ENCODE data around the gene USP13. TPM values are rescaled to one million over a fixed set of nuclear protein-coding genes. Genes with fewer than 3 reads are reported as not detected.

Gene USP13
- 10 to 100 TPM; 11.9 to 12.5 TPM for total RNA-seq

- H3K4me1 Mint-ChIP-seq (ENCODE audit: low read depth) = peaks cover 25% of the 10 kb centered on the region
- H3K36me3 Mint-ChIP-seq = peaks cover 3% of the 10 kb centered on the region
- peak within 1 kb of the TSS; percentile 90 for H3K4me3 Mint-ChIP-seq
- DNase-seq = peak; percentile 72
- intact Hi-C loops (cut with micrococcal nuclease) = loop anchor here (1.0 to 10.0 kb wide), 7 partner anchors 43 to 1336 kb away; partner anchors contain the start of genes ACTL6A, DNAJC19, FXR1 and TTC14
- ChIA-PET CTCF (interaction anchor here (0.7 to 1.4 kb wide), 2 partner anchors 9 to 48 kb away, joined by 3 read pairs; partner anchors contain the start of genes MRPL47 and NDUFB5), POLR2A (interaction anchor here (0.6 to 1.3 kb wide), 4 partner anchors 9 to 843 kb away, joined by 3 to 5 read pairs (median 4); partner anchors contain the start of gene NDUFB5)
- H3K27ac Mint-ChIP-seq = peak within 1 kb of the TSS; percentile 71
- H3K9me3 Mint-ChIP-seq = no peaks in the 10 kb centered on the region
- H3K27me3 Mint-ChIP-seq = peaks cover 1% of the 10 kb centered on the region
Measured at GRCh38 chr3:179652447-179653095, at the start of gene USP13. Gene USP13, plus strand, starts transcription at chr3:179653040. Its CDS starts 186 bp downstream, at chr3:179653226.

GRCh38 chr3:179603321-179603720 lies 49.5 kb upstream of the USP13 start:
- no peak for DNase-seq
- H3K36me3 Mint-ChIP-seq = peaks cover 36% of the 10 kb centered on the region
- H3K4me1 Mint-ChIP-seq (ENCODE audit: low read depth) = peaks cover 33% of the 10 kb centered on the region
- POLR2A ChIA-PET = interaction anchor here (0.6 kb wide), 1 partner anchor 13 kb away, joined by 4 read pairs; no protein-coding TSS in a partner anchor
- H3K9me3 Mint-ChIP-seq = no peaks in the 10 kb centered on the region
- CTCF ChIA-PET = no interaction called here
- H3K27ac Mint-ChIP-seq = no peak overlapping the region
- peak overlapping the region; percentile 99 for H3K4me3 Mint-ChIP-seq
- intact Hi-C loops (cut with micrococcal nuclease) = no loop called here
- no peaks in the 10 kb centered on the region for H3K27me3 Mint-ChIP-seq

- no peak for DNase-seq
- intact Hi-C loops (cut with micrococcal nuclease) = loop anchor here (1.0 kb wide), 4 partner anchors 42 to 457 kb away; partner anchors contain the start of genes ACTL6A, MFN1 and ZNF639
- Mint-ChIP-seq H3K27me3 (no peaks in the 10 kb centered on the region), H3K9me3 (no peaks in the 10 kb centered on the region), H3K27ac (peak overlapping the region; percentile 98), H3K36me3 (peaks cover 33% of the 10 kb centered on the region), H3K4me3 (peak overlapping the region; percentile 99), H3K4me1 (ENCODE audit: low read depth) (peaks cover 35% of the 10 kb centered on the region)
- POLR2A ChIA-PET = interaction anchor here (0.6 kb wide), 1 partner anchor 13 kb away, joined by 4 read pairs; no protein-coding TSS in a partner anchor
- CTCF ChIA-PET = no interaction called here
Measured at GRCh38 chr3:179603831-179604230, 49.0 kb upstream of the USP13 start.

- Mint-ChIP-seq H3K4me1 (ENCODE audit: low read depth) (peaks cover 40% of the 10 kb centered on the region), H3K4me3 (peak within 1 kb of the TSS; percentile 99), H3K27ac (peak within 1 kb of the TSS; percentile 98), H3K27me3 (no peaks in the 10 kb centered on the region), H3K9me3 (no peaks in the 10 kb centered on the region), H3K36me3 (peaks cover 32% of the 10 kb centered on the region)
- peak; percentile 96 for DNase-seq
- ChIA-PET POLR2A (interaction anchor here (0.6 to 1.4 kb wide), 4 partner anchors 40 to 50 kb away, joined by 3 to 8 read pairs (median 6); partner anchors contain the start of gene ACTL6A), CTCF (interaction anchor here (1.1 to 1.3 kb wide), 2 partner anchors 48 to 589 kb away, joined by 3 read pairs; partner anchors contain the start of gene USP13)
- intact Hi-C loops (cut with micrococcal nuclease) = loop anchor here (1.0 to 5.0 kb wide), 5 partner anchors 42 to 1383 kb away; partner anchors contain the start of genes ACTL6A, DNAJC19, MFN1 and ZNF639
Measured at GRCh38 chr3:179604321-179605078, 48.3 kb upstream of the USP13 start, which contains the start of the genes MRPL47 and NDUFB5. Gene MRPL47, minus strand, starts transcription at chr3:179604638. Its CDS starts 14 bp downstream, at chr3:179604624. Gene NDUFB5, plus strand, starts transcription at chr3:179604794. Its CDS starts 22 bp downstream, at chr3:179604816.

- H3K36me3 Mint-ChIP-seq = peaks cover 21% of the 10 kb centered on the region
- no peaks in the 10 kb centered on the region for H3K27me3 Mint-ChIP-seq
- no peaks in the 10 kb centered on the region for H3K9me3 Mint-ChIP-seq
- intact Hi-C loops (cut with micrococcal nuclease) = loop anchor here (5.0 kb wide), 1 partner anchor 1381 kb away; the partner anchor contains the start of gene DNAJC19
- H3K4me1 Mint-ChIP-seq (ENCODE audit: low read depth) = peaks cover 48% of the 10 kb centered on the region
- peak overlapping the region; percentile 35 for H3K4me3 Mint-ChIP-seq
- no peak for DNase-seq
- H3K27ac Mint-ChIP-seq = peak overlapping the region; percentile 70
- ChIA-PET POLR2A (no interaction called here), CTCF (interaction anchor here (1.8 kb wide), 1 partner anchor 44 kb away, joined by 7 read pairs; no protein-coding TSS in a partner anchor)
Measured at GRCh38 chr3:179606534-179607085, 46.2 kb upstream of the USP13 start.

GRCh38 chr3:179608931-179609720 lies 43.7 kb upstream of the USP13 start:
- peaks cover 21% of the 10 kb centered on the region for H3K36me3 Mint-ChIP-seq
- H3K4me3 Mint-ChIP-seq = peak overlapping the region; percentile 67
- H3K27ac Mint-ChIP-seq = peak overlapping the region; percentile 96
- peak; percentile 62 for DNase-seq
- H3K27me3 Mint-ChIP-seq = no peaks in the 10 kb centered on the region
- POLR2A ChIA-PET = interaction anchor here (1.0 to 1.4 kb wide), 3 partner anchors 18 to 43 kb away, joined by 3 to 4 read pairs (median 3); partner anchors contain the start of gene USP13
- H3K9me3 Mint-ChIP-seq = no peaks in the 10 kb centered on the region
- CTCF ChIA-PET = interaction anchor here (1.0 kb wide), 1 partner anchor 41 kb away, joined by 3 read pairs; no protein-coding TSS in a partner anchor
- peaks cover 50% of the 10 kb centered on the region for H3K4me1 Mint-ChIP-seq (ENCODE audit: low read depth)
- intact Hi-C loops (cut with micrococcal nuclease) = loop anchor here (1.0 to 5.0 kb wide), 6 partner anchors 35 to 1378 kb away; partner anchors contain the start of genes ACTL6A, DNAJC19 and TTC14

- H3K27me3 Mint-ChIP-seq = no peaks in the 10 kb centered on the region
- no peak overlapping the region for H3K4me3 Mint-ChIP-seq
- H3K27ac Mint-ChIP-seq = peak overlapping the region; percentile 44
- H3K4me1 Mint-ChIP-seq (ENCODE audit: low read depth) = peaks cover 46% of the 10 kb centered on the region
- no peaks in the 10 kb centered on the region for H3K9me3 Mint-ChIP-seq
- ChIA-PET POLR2A (no interaction called here), CTCF (no interaction called here)
- no peak for DNase-seq
- peaks cover 17% of the 10 kb centered on the region for H3K36me3 Mint-ChIP-seq
- intact Hi-C loops (cut with micrococcal nuclease) = no loop called here
Measured at GRCh38 chr3:179610066-179610465, 42.8 kb upstream of the USP13 start.

GRCh38 chr3:179613807-179614206 lies 39.0 kb upstream of the USP13 start:
- ChIA-PET CTCF (no interaction called here), POLR2A (no interaction called here)
- peaks cover 21% of the 10 kb centered on the region for H3K36me3 Mint-ChIP-seq
- peaks cover 24% of the 10 kb centered on the region for H3K4me1 Mint-ChIP-seq (ENCODE audit: low read depth)
- no peak overlapping the region for H3K4me3 Mint-ChIP-seq
- H3K27me3 Mint-ChIP-seq = no peaks in the 10 kb centered on the region
- no peaks in the 10 kb centered on the region for H3K9me3 Mint-ChIP-seq
- no peak overlapping the region for H3K27ac Mint-ChIP-seq
- DNase-seq = no peak
- intact Hi-C loops (cut with micrococcal nuclease) = no loop called here

- intact Hi-C loops (cut with micrococcal nuclease) = no loop called here
- H3K4me3 Mint-ChIP-seq = no peak overlapping the region
- H3K36me3 Mint-ChIP-seq = peaks cover 31% of the 10 kb centered on the region
- H3K4me1 Mint-ChIP-seq (ENCODE audit: low read depth) = peaks cover 13% of the 10 kb centered on the region
- ChIA-PET CTCF (no interaction called here), POLR2A (no interaction called here)
- H3K27ac Mint-ChIP-seq = no peak overlapping the region
- H3K27me3 Mint-ChIP-seq = no peaks in the 10 kb centered on the region
- no peaks in the 10 kb centered on the region for H3K9me3 Mint-ChIP-seq
- no peak for DNase-seq
Measured at GRCh38 chr3:179615458-179616173, 37.2 kb upstream of the USP13 start.

GRCh38 chr3:179622023-179622422 lies 30.8 kb upstream of the USP13 start:
- Mint-ChIP-seq H3K36me3 (peaks cover 50% of the 10 kb centered on the region), H3K9me3 (no peaks in the 10 kb centered on the region), H3K4me3 (no peak overlapping the region), H3K27ac (no peak overlapping the region), H3K4me1 (ENCODE audit: low read depth) (no peaks in the 10 kb centered on the region), H3K27me3 (no peaks in the 10 kb centered on the region)
- ChIA-PET CTCF (interaction anchor here (1.4 kb wide), 1 partner anchor 28 kb away, joined by 6 read pairs; no protein-coding TSS in a partner anchor), POLR2A (no interaction called here)
- intact Hi-C loops (cut with micrococcal nuclease) = no loop called here
- no peak for DNase-seq

All from activated CD4-positive, alpha-beta memory T cell treated with anti-CD3 and anti-CD28 coated beads for 36 hours (primary cell).